NCI-H526 (cell line): Measurements from ENCODE around the gene CCDC146.

Experiments
- DNase-seq, 2 experiments: peaks; one replicate each; lab custom pipeline; 2025; lab: John Stamatoyannopoulos, UW

Gene CCDC146

GRCh38 chr7:77284005-77284404 lies 161.6 kb downstream of the CCDC146 start:
- peak; percentile 52 to 75 for DNase-seq

DNA sequence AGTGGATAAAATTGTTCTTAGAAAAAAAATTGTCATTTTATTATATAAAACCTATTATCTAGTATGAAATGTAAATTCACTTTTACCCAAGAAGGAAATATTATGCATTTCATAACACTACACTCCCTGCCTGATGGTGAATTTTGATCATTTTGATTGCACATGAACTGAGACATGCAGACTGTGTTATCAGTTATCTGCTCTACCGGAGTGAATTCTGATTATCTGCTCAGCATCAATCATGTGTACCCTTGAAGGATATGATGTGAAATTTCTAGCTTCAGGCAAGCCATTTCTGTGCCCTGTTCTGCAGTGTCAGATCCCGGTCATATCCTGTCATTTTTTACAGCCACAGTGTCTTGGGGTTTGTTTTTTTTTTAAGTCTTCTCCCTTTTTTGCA lies 162.2 kb downstream of the CCDC146 start:
- DNase-seq, result no peak

GRCh38 chr7:77288676-77289320 lies 166.4 kb downstream of the CCDC146 start:
- DNase-seq, result no peak

- no peak for DNase-seq
Measured at GRCh38 chr7:77289387-77289786, 167.0 kb downstream of the CCDC146 start.

- no peak for DNase-seq
Measured at GRCh38 chr7:77290425-77290824, 168.0 kb downstream of the CCDC146 start.

- no peak for DNase-seq
Measured at GRCh38 chr7:77293046-77293445, 170.6 kb downstream of the CCDC146 start.

DNA sequence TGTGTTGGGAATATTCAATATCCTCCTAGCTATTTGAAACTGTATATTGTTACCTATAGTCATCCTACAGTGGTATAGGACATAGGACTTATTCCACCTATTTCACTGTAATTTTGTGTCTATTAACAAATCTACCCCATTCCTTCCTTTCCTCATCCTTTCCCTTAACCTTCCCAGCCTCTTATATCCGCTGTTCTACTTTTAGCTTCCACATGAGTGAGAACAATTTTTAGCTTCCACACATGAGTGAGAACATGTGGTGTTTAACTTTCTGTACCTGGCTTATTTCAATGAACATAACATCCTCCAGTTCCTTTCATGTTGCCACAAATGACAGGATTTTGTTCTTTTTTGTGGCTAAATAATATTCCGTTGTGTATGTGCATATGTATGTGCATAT lies 173.1 kb downstream of the CCDC146 start:
- no peak for DNase-seq

GRCh38 chr7:77306231-77307067 lies 184.0 kb downstream of the CCDC146 start:
- DNase-seq, result peak in 1 of 2 experiments; percentile 5

GRCh38 chr7:77308792-77309191 lies 186.4 kb downstream of the CCDC146 start:
- DNase-seq, result peak in 1 of 2 experiments; percentile 54

DNA sequence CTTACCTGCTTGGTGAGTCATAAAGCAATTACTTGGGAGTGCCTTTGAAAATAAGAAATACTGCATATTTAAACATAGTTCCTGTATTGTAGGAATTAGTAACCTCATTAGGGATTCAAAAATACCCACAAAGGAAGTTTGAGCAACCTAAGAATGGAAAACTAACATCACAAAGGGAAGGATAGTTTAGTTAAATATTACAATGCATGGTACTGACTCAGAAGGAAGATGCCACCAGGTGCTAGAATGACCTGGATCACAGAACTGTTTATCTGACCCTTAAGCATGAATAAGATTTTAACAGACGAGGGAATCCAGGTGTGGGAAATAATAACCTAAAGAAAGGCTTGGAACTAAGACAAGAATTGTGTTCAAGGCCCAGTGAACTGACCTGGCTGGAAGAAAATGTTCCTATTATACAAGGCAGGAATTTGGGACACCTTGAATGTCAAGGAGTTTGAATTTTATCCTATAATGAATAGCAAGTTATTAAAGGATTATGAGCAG lies 187.4 kb downstream of the CCDC146 start:
- DNase-seq, result no peak

- DNase-seq, result peak; percentile 14 to 34
Measured at GRCh38 chr7:77310982-77311381, 188.6 kb downstream of the CCDC146 start.

DNA sequence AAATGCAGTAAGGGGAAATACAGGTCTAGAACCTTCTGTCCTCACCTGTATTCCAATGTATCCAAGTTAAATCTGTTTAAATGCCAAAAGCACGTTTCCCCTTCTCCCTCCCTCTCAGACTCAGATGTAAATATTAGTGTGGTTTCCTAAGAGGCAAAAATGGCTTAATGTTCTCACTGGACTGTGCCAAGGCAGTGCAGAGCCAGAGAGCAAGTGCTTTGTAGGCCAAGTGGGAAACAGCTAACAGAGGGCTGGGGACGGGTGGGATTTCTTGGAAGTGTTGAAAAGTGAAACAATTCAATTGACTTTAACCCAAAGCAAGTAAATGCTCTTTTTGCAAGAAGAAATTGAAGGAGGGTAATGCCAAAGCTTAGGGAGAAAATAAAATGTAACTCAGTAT lies 190.7 kb downstream of the CCDC146 start:
- DNase-seq, result no peak

GRCh38 chr7:77313876-77314480 lies 191.6 kb downstream of the CCDC146 start:
- no peak for DNase-seq

- DNase-seq, result no peak
Measured at GRCh38 chr7:77315182-77315591, 192.8 kb downstream of the CCDC146 start.

GRCh38 chr7:77316219-77316978 lies 194.0 kb downstream of the CCDC146 start:
- DNase-seq, result no peak

- DNase-seq, result no peak
Measured at GRCh38 chr7:77318019-77318418, 195.6 kb downstream of the CCDC146 start.

- no peak for DNase-seq
Measured at GRCh38 chr7:77320137-77320536, 197.7 kb downstream of the CCDC146 start.

- DNase-seq, result no peak
Measured at GRCh38 chr7:77320714-77321113, 198.3 kb downstream of the CCDC146 start.

DNA sequence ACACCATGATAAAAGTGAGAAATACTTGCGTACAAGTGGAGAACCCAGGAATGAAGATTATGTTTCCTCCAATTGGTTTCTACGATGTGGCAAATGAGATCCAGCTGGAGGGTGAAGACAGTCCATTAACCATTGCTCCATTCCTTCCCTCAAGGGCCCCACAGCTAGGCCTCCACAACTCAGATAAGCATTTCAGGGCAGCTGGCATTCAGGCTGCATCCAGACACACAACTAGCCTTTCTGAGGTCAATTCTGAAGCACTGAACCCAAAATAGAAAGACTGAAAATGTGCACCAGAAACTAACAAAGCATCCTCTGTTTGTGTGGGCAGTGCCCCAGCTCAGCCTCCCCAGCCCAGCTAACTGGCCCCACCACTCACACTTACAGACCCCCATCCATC lies 198.9 kb downstream of the CCDC146 start:
- DNase-seq, result no peak

- no peak for DNase-seq
Measured at GRCh38 chr7:77326131-77326530, 203.7 kb downstream of the CCDC146 start.

DNA sequence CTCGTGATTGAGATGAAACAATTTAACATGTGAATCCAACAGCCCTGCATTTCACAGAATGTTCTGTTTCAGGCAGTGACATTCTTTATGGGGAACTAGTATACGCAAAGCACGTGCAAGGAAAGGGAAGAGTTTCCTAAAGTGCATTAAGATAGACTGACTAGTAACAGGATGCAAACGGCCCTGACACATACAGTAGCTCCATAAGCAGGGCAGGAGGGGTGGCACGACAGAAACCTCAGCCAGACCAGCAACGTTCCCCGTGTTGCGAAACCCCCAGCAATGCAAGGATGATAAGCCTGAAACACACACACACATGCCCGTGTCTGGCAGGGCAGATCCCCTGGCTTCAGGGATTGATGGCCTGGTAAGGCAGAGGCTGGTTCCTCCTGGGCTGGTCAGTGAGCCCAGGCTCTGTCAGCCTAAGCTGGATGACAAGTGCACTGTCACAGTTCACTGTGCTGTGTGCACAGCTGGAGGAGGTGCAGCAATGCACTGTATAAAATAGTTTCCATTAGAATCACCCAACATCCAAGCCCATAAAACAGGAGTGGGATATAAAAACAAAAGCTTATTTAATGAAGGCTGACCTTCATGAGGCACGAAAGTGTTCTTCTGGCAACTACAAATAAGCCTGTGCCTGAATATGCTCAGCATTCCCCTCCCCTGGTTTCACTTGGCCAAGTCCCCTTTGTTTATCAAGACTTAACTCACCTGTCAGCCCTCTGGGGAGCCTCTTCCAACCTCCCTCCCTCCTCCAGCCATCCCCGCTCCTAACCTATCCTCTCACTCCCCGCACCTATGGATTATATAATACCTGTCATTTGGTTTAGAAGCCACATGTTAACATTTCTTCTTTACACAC lies 204.9 kb downstream of the CCDC146 start:
- DNase-seq, result no peak
